ENCODE measurements around the gene SEMA6A. TPM values are rescaled to one million over a fixed set of nuclear protein-coding genes. Genes with fewer than 3 reads are reported as not detected.

SEMA6A gene
- total RNA-seq, 4 donors from 2014 or later = 37.1 to 121 (median 111) TPM

DNA sequence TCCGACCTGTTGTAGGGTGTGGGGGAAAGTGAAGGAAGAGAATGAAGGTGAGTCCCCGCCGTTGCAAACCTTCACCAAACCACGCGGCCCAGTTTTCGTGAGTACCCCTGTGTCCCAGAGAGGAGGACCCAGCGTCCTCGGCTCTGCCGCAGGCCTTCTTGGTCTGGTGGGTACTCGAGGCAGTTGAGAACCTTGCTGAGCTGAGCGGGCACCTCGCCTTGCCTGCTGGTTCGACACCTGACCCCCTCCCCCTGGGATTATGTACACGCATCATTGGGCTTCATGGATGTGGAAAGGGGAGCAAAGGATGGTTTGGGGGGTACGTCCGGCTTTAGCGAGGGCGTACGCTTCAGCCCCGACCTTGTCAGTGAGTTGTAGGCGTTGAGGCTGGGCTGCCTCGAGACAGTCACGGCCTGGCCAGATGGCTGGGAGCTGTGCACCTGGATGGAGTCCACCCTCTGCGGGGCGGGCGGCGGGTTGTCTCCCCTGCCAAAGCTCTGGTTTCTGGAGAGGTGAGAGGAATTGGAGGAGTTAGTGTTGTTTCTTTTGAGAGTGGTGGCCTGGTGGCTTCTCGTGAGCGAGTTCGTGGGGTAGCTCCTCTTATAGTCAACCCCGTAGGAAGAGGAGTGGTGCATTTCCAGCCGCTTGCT, 128.1 kb downstream of the SEMA6A start:
- Histone ChIP-seq H3K4me3 (no peak overlapping the region), H3K27ac (no peak overlapping the region), H3K4me1 (no peaks in the 10 kb centered on the region), H3K27me3 (no peaks in the 10 kb centered on the region), H3K36me3 (peaks cover 0 to 48% (median 0%) of the 10 kb centered on the region in 3 donors), H3K9me3 (no peaks in the 10 kb centered on the region)
- no peak for DNase-seq
- TF ChIP-seq POLR2A (IDR thresholded peaks at IDR 0.05) (no peak), CTCF (IDR thresholded peaks at IDR 0.05) (no peak)

GRCh38 chr5:116445311-116445710, 129.3 kb downstream of the SEMA6A start:
- Histone ChIP-seq H3K36me3 (peaks cover 0 to 39% (median 0%) of the 10 kb centered on the region in 3 donors), H3K27ac (no peak overlapping the region), H3K4me3 (no peak overlapping the region), H3K9me3 (no peaks in the 10 kb centered on the region), H3K4me1 (no peaks in the 10 kb centered on the region), H3K27me3 (no peaks in the 10 kb centered on the region)
- no peak for TF ChIP-seq POLR2A (IDR thresholded peaks at IDR 0.05)
- no peak for TF ChIP-seq CTCF (IDR thresholded peaks at IDR 0.05)
- no peak for DNase-seq

- Histone ChIP-seq H3K36me3 (peaks cover 0 to 39% (median 0%) of the 10 kb centered on the region in 3 donors), H3K27ac (no peak overlapping the region), H3K9me3 (no peaks in the 10 kb centered on the region), H3K4me1 (no peaks in the 10 kb centered on the region), H3K27me3 (no peaks in the 10 kb centered on the region), H3K4me3 (no peak overlapping the region)
- no peak for DNase-seq
- TF ChIP-seq CTCF (IDR thresholded peaks at IDR 0.05) = no peak
- no peak for TF ChIP-seq POLR2A (IDR thresholded peaks at IDR 0.05)
These were observed 130.0 kb downstream of the SEMA6A start for GRCh38 chr5:116444373-116445295.

- TF ChIP-seq POLR2A (IDR thresholded peaks at IDR 0.05) (no peak), CTCF (IDR thresholded peaks at IDR 0.05) (no peak)
- DNase-seq = no peak
- H3K4me1 ChIP-seq = no peaks in the 10 kb centered on the region
- no peak overlapping the region for H3K4me3 ChIP-seq
- no peak overlapping the region for H3K27ac ChIP-seq
- no peaks in the 10 kb centered on the region for H3K9me3 ChIP-seq
- H3K36me3 ChIP-seq = peaks cover 0 to 34% (median 0%) of the 10 kb centered on the region in 3 donors
- no peaks in the 10 kb centered on the region for H3K27me3 ChIP-seq
These were observed 131.6 kb downstream of the SEMA6A start for GRCh38 chr5:116442931-116443551.

GRCh38 chr5:116442095-116442534, 132.5 kb downstream of the SEMA6A start:
- Histone ChIP-seq H3K27me3 (no peaks in the 10 kb centered on the region), H3K4me1 (peaks cover 0 to 4% (median 0%) of the 10 kb centered on the region in 4 donors), H3K27ac (no peak overlapping the region), H3K9me3 (no peaks in the 10 kb centered on the region), H3K36me3 (peaks cover 0 to 25% (median 0%) of the 10 kb centered on the region in 3 donors), H3K4me3 (no peak overlapping the region)
- TF ChIP-seq POLR2A (IDR thresholded peaks at IDR 0.05) = no peak
- TF ChIP-seq CTCF (IDR thresholded peaks at IDR 0.05) = no peak
- no peak for DNase-seq

All from Peyer's patch (tissue), 4 donors.